Measurements from ENCODE around the gene OR2A1.
"Not testable (repeated sequence)": the region's sequence is repeated elsewhere in the genome, so short reads cannot be mapped to it uniquely, and the experiment has no call there.

OR2A1 gene

GRCh38 chr7:144367250-144367649, 55.0 kb downstream of the OR2A1 start:
- not testable (repeated sequence) for H3K23ac ChIP-seq (ENCODE audit: low read length in 2 of 2); DNase-seq; H2AFZ ChIP-seq (ENCODE audit: low read depth, low read length); H3K4me1 ChIP-seq (ENCODE audit: control insufficient read depth, insufficient read depth, low read depth, low read length); H3K36me3 ChIP-seq (ENCODE audit: control insufficient read depth in 1 of 2, insufficient read depth in 2 of 2, low read depth in 1 of 2, low read length in 2 of 2); H3K4me2 ChIP-seq (ENCODE audit: low read length, poor library complexity, severe bottlenecking); H2AK5ac ChIP-seq (ENCODE audit: low read length, severe bottlenecking); H3K79me1 ChIP-seq (replicated peaks; ENCODE audit: low read length, poor library complexity, severe bottlenecking); H4K91ac ChIP-seq (ENCODE audit: low read length); H3K27me3 ChIP-seq (ENCODE audit: control insufficient read depth in 1 of 2, insufficient read depth in 1 of 2, low read length in 2 of 2); H3K9me3 ChIP-seq (ENCODE audit: control insufficient read depth, low read length); H3K18ac ChIP-seq (ENCODE audit: low read depth in 1 of 2, low read length in 2 of 2); H2BK5ac ChIP-seq (ENCODE audit: low read depth, low read length, poor library complexity, severe bottlenecking); H3K4ac ChIP-seq (ENCODE audit: low read depth in 1 of 2, low read length in 2 of 2); H4K8ac ChIP-seq (ENCODE audit: low read length); H2BK12ac ChIP-seq (ENCODE audit: low read length in 2 of 2); H3K27ac ChIP-seq (ENCODE audit: low read length, poor library complexity, severe bottlenecking); H2BK120ac ChIP-seq (ENCODE audit: low read depth, low read length); H3K4me3 ChIP-seq (ENCODE audit: insufficient read depth in 1 of 2, low read depth in 1 of 2, low read length in 2 of 2); H3K9ac ChIP-seq (ENCODE audit: low read length); H3K14ac ChIP-seq (ENCODE audit: low read length in 2 of 2); H2BK15ac ChIP-seq (ENCODE audit: low read depth, poor library complexity, severe bottlenecking)
- no CpG with 5 or more reads among the region's 9 CpGs for WGBS

- not testable (repeated sequence) for H2BK15ac ChIP-seq (ENCODE audit: low read depth, poor library complexity, severe bottlenecking); H3K18ac ChIP-seq (ENCODE audit: low read depth in 1 of 2, low read length in 2 of 2); DNase-seq
Measured at GRCh38 chr7:144369221-144369620, 57.0 kb downstream of the OR2A1 start.

More at GRCh38 chr7:144369221-144369620, 57.0 kb downstream of the OR2A1 start:
- not testable (repeated sequence) for H3K4me1 ChIP-seq (ENCODE audit: control insufficient read depth, insufficient read depth, low read depth, low read length); H3K23ac ChIP-seq (ENCODE audit: low read length in 2 of 2); H3K27me3 ChIP-seq (ENCODE audit: control insufficient read depth in 1 of 2, insufficient read depth in 1 of 2, low read length in 2 of 2); H3K14ac ChIP-seq (ENCODE audit: low read length in 2 of 2); H3K9ac ChIP-seq (ENCODE audit: low read length); H2BK120ac ChIP-seq (ENCODE audit: low read depth, low read length); H4K8ac ChIP-seq (ENCODE audit: low read length); H2BK12ac ChIP-seq (ENCODE audit: low read length in 2 of 2); H3K79me1 ChIP-seq (replicated peaks; ENCODE audit: low read length, poor library complexity, severe bottlenecking); H3K4me3 ChIP-seq (ENCODE audit: insufficient read depth in 1 of 2, low read depth in 1 of 2, low read length in 2 of 2); H3K9me3 ChIP-seq (ENCODE audit: control insufficient read depth, low read length); H3K4ac ChIP-seq (ENCODE audit: low read depth in 1 of 2, low read length in 2 of 2); H3K27ac ChIP-seq (ENCODE audit: low read length, poor library complexity, severe bottlenecking); H2AFZ ChIP-seq (ENCODE audit: low read depth, low read length); H2BK5ac ChIP-seq (ENCODE audit: low read depth, low read length, poor library complexity, severe bottlenecking); H4K91ac ChIP-seq (ENCODE audit: low read length); H3K4me2 ChIP-seq (ENCODE audit: low read length, poor library complexity, severe bottlenecking); H3K36me3 ChIP-seq (ENCODE audit: control insufficient read depth in 1 of 2, insufficient read depth in 2 of 2, low read depth in 1 of 2, low read length in 2 of 2); H2AK5ac ChIP-seq (ENCODE audit: low read length, severe bottlenecking)
- 100% methylated on average over 3 of the region's 7 CpGs for WGBS

Data from mesenchymal stem cell (in vitro differentiated cells and primary cell).